OCI-LY1 (cell line): Measurements from ENCODE around the gene DEFB119.

Experiments used
- EZH2 ChIP-seq: fragments of 200-600 bp; sonication (generic), shearing (Covaris generic); IDR thresholded peaks from 2 replicates; pipeline ENCODE4 v1.8.0; 2017; ENCODE audit warnings: borderline replicate concordance, mixed run types, mild to moderate bottlenecking, antibody characterized with exemption, low read length, moderate library complexity, mixed read lengths
- TF ChIP-seq, protein P1 (sequence below): fragments of 200-600 bp; sonication (generic), shearing (Covaris generic); IDR thresholded peaks from 2 replicates; pipeline ENCODE4 v1.5.1; 2017; ENCODE audit warnings: mild to moderate bottlenecking, antibody characterized with exemption, low read length, moderate library complexity, mixed read lengths

DNA sequence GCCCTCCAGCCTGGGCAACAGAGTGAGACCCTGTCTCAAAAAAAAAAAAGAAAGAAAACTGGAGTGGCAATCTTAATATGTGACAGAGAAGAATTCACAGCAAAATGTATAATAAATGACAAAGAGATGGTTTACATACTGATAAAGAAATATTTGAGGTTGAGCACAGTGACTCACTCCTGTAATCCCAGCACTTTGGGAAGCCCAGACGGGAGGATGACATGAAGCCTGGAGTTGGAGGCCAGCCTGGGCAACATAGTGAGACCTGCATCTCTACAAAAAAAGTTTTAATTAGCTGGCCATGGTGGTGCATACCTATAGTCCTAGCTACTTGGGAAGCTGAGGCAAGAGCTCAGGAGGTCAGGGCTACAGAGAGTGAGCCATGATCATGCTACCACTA, 34.4 kb downstream of the DEFB119 start:
- TF ChIP-seq EZH2, result no peak
- TF ChIP-seq, protein P1, sequence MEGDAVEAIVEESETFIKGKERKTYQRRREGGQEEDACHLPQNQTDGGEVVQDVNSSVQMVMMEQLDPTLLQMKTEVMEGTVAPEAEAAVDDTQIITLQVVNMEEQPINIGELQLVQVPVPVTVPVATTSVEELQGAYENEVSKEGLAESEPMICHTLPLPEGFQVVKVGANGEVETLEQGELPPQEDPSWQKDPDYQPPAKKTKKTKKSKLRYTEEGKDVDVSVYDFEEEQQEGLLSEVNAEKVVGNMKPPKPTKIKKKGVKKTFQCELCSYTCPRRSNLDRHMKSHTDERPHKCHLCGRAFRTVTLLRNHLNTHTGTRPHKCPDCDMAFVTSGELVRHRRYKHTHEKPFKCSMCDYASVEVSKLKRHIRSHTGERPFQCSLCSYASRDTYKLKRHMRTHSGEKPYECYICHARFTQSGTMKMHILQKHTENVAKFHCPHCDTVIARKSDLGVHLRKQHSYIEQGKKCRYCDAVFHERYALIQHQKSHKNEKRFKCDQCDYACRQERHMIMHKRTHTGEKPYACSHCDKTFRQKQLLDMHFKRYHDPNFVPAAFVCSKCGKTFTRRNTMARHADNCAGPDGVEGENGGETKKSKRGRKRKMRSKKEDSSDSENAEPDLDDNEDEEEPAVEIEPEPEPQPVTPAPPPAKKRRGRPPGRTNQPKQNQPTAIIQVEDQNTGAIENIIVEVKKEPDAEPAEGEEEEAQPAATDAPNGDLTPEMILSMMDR, result no peak
